GM12891 (cell line): ENCODE results near the gene ANKS1A.

Experiments
- PAX5 ChIP-seq: IDR thresholded peaks from 2 replicates; pipeline ENCODE4 v1.6.1; 2011; ENCODE audit warnings: low read length, moderate library complexity, mild to moderate bottlenecking; ENCODE audit not compliant: insufficient read depth, severe bottlenecking
- POLR2A ChIP-seq: IDR thresholded peaks from 2 replicates; pipeline ENCODE4 v1.6.1; 2011; ENCODE audit warnings: low read depth, low read length, control low read depth
- POLR2AphosphoS5 ChIP-seq: IDR thresholded peaks from 2 replicates; pipeline ENCODE4 v1.6.1; 2011; ENCODE audit warnings: low read depth, low read length, control low read depth
- TAF1 ChIP-seq: IDR thresholded peaks from 2 replicates; pipeline ENCODE4 v1.6.1; 2011; ENCODE audit warnings: low read depth, low read length, control low read depth

GRCh38 chr6:34888514-34888856 is 570 bp upstream of the ANKS1A start:
- TF ChIP-seq POLR2A (no peak), TAF1 (no peak), POLR2AphosphoS5 (no peak), PAX5 (no peak)
